Bronchial epithelial cell (primary cell): ENCODE measurements around the gene EFS. TPM values are rescaled to one million over a fixed set of nuclear protein-coding genes. Genes with fewer than 3 reads are reported as not detected.

Experiments
- DNase-seq: peaks from one replicate; pipeline ENCODE4 v3.0.0-alpha.2; 2010; ENCODE audit warnings: low read depth
- FAIRE-seq: peaks from 2 replicates; lab custom pipeline; 2011; peaks lifted over from hg19 to GRCh38; lab: Jason Lieb, UNC
- H3K27me3 ChIP-seq: 2 replicates; pipeline ENCODE4 v1.5.1; 2011; ENCODE audit warnings: low read length; ENCODE audit not compliant: control insufficient read depth, insufficient read depth
- H3K36me3 ChIP-seq: 2 replicates; pipeline ENCODE4 v1.5.1; 2011; ENCODE audit warnings: low read length; ENCODE audit not compliant: control insufficient read depth, insufficient read depth
- H3K4me3 ChIP-seq: 2 replicates; pipeline ENCODE4 v1.5.1; 2011; ENCODE audit warnings: mild to moderate bottlenecking, low read depth, low read length, control low read depth
- CTCF ChIP-seq: IDR thresholded peaks from 2 replicates; pipeline ENCODE4 v1.5.1; 2011; ENCODE audit warnings: mild to moderate bottlenecking, moderate library complexity, low read length, control low read depth, inconsistent platforms; ENCODE audit not compliant: insufficient read depth, severe bottlenecking
- total RNA-seq: library from RNA; depleted of rRNA; stranded (reverse); fragments of >200 nt; gene quantifications from 2 replicates; pipeline ENCODE4 v1.2.1, GENCODE V29; 2014

Gene EFS
- total RNA-seq, 1 donor from 2014 or later, result 2.4 TPM

GRCh38 chr14:23316300-23316699 is 48.7 kb downstream of the EFS start:
- no peaks in the 10 kb centered on the region for H3K27me3 ChIP-seq
- FAIRE-seq (no peak), DNase-seq (no peak)
- no peak overlapping the region for H3K4me3 ChIP-seq
- no peak for TF ChIP-seq CTCF
- H3K36me3 ChIP-seq, result peaks cover 1% of the 10 kb centered on the region

- DNase-seq (no peak), FAIRE-seq (no peak)
- H3K4me3 ChIP-seq, result no peak overlapping the region
- TF ChIP-seq CTCF, result no peak
- no peaks in the 10 kb centered on the region for H3K27me3 ChIP-seq
- peaks cover 20% of the 10 kb centered on the region for H3K36me3 ChIP-seq
These were observed 54.4 kb downstream of the EFS start for GRCh38 chr14:23310546-23310945.

- FAIRE-seq, result no peak
- peak overlapping the region; percentile 5 for H3K4me3 ChIP-seq
These were observed 56.1 kb downstream of the EFS start for GRCh38 chr14:23308721-23309445.

GRCh38 chr14:23307687-23308644 is 57.0 kb downstream of the EFS start:
- FAIRE-seq (no peak), DNase-seq (peak; percentile 85)
- Histone ChIP-seq H3K4me3 (peak overlapping the region; percentile 52), H3K27me3 (no peaks in the 10 kb centered on the region), H3K36me3 (peaks cover 20% of the 10 kb centered on the region)
- no peak for TF ChIP-seq CTCF

More at GRCh38 chr14:23308721-23309445, 56.1 kb downstream of the EFS start:
- no peak for TF ChIP-seq CTCF
- DNase-seq, result no peak
- Histone ChIP-seq H3K36me3 (peaks cover 20% of the 10 kb centered on the region), H3K27me3 (no peaks in the 10 kb centered on the region)

GRCh38 chr14:23307146-23307530 is 57.8 kb downstream of the EFS start:
- Histone ChIP-seq H3K27me3 (no peaks in the 10 kb centered on the region), H3K4me3 (peak overlapping the region; percentile 52), H3K36me3 (peaks cover 20% of the 10 kb centered on the region)
- no peak for TF ChIP-seq CTCF
- DNase-seq, result no peak
- FAIRE-seq, result no peak
